Activated T-helper 9 cell treated with anti-CD3 and anti-CD28 coated beads, Interleukin-2, amount 50 U/mL, for 16 hours (primary cell): ENCODE results near the gene PDE12.
A peak's percentile ranks its signal among the peaks of the same experiment; 100 is the strongest.
"Not testable (repeated sequence)": the region's sequence is repeated elsewhere in the genome, so short reads cannot be mapped to it uniquely, and the experiment has no call there.

Experiments
- DNase-seq: peaks from one replicate; pipeline ENCODE4 v3.0.0-alpha.2; 2020; ENCODE audit warnings: low read depth

PDE12 gene

GRCh38 chr3:57587905-57588304 lies 31.8 kb downstream of the PDE12 start:
- no peak for DNase-seq

GRCh38 chr3:57592306-57592705 lies 36.2 kb downstream of the PDE12 start:
- DNase-seq, result no peak

DNA sequence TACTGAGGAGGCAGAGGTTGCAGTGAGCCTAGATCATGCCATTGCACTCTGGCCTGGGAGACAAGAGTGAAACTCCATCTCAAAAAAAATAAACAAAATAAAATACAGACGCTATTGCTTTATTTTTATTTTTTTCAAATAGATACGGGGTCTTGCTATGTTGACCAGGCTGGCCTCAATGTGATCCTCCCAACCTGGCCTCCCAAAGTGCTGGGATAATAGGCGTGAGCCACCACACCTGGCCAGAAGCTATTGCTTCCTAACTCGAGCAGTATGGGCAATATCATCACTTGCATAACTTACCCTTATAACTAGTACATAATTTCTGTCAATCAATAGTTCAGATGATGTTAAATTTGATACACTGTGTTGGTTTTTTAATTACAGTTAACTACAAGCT lies 38.1 kb downstream of the PDE12 start:
- no peak for DNase-seq

DNA sequence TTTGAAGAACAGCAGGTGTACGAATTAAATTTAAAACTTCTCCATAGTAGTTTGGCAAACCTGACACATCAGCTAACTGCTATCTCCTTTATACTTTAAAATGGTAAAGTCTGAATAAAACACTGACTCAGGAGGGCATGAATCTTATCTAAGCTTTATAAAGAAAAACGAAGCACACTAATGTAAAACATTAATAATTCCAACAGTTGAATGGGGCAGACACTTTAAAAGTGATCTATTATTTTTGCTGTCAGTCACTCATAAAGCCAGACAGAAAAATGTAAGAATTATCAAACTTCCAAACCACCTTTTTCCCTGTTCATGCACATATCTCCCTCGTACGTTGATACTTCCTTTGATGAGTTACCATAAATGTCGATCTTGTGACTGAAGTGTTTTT lies 38.5 kb downstream of the PDE12 start:
- DNase-seq, result no peak

DNA sequence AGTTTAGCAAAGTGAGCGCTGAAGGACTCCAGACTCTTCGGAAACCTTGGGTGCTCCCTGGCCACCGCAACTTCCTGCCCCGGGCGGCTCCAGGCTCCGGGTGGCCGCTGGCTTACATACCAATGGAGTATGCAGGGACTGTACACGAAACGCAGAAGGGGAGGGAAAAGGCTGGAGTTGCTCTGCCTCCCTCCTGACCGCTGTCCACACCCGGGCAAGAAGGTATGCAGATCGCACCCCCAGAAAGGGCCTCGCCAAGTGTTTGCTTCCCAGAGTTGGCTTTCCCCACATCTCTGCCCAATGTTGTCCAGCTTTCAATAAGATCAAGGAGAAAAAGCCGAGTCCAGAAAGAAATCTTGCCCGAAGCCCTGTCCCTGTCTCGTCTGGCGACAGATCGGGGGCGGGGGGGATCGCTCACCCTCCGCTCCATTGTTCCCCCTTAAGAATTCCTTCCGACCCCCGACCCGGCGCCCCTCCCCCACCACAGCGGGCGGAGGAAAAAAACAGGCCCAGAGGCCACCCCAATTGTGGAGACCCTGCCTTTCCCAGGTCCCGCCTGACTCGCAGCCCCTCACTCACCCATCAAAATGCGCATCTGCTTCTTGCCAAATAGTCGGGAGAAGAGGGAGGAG lies 40.5 kb downstream of the PDE12 start:
- DNase-seq, result peak; percentile 49

- peak; percentile 99 for DNase-seq
These were observed 41.3 kb downstream of the PDE12 start, which contains the start of gene ARF4 for GRCh38 chr3:57597127-57597923. Gene ARF4 (minus strand): TSS chr3:57597344. CDS start chr3:57597140, 204 bp downstream.

- no peak for DNase-seq
These were observed 42.8 kb downstream of the PDE12 start for GRCh38 chr3:57598765-57599360.

DNA sequence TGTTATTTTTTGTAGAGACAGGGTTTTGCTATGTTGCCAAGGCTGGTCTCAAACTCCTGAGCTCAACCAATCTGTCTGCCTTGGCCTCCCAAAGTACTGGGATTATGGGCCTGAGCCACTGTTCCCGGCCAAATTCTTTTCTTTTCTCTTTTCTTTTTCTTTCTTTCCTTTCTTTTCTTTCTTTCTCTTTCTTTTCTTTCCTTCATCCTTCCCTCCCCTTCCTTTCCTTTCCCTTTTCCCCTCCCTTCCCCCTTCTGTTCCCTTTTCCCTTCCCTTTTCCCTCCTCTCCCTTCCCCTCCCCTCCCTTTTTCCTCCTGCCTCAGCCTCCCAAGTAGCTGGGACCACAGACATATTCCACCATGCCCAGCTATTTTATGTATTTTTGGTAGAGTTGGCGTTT lies 44.1 kb downstream of the PDE12 start:
- DNase-seq, result no peak

DNA sequence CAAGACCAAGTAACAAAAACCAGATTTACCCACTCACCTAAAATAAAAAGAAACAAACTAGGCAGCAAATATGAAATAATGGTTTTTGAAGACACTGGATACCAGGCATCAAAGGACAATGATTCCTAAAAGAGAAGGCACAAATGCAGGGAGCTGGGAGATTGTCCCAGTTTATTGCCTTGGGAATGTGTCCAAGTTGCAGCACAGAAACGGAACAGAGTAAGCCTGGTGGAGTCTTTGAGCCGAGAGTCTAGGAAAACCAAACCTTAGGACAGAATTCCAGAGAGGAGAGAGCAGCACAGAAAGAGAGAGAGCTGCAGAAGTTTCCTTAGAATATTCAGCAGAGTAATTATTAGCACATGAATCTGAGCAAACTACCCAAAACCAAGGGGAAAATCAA lies 48.9 kb downstream of the PDE12 start:
- DNase-seq, result no peak

GRCh38 chr3:57605683-57606082 lies 49.6 kb downstream of the PDE12 start:
- DNase-seq, result no peak

DNA sequence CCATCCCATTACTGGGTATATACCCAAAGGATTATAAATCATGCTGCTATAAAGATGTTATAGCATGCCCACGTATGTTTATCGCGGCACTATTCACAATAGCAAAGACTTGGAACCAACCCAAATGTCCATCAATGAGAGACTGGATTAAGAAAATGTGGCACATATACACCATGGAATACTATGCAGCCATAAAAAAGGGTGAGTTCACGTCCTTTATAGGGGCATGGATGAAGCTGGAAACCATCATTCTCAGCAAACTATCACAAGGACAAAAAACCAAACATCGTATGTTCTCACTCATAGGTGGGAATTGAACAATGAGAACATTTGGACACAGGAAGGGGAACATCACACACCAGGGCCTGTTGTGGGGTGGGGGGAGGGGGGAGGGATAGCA lies 55.8 kb downstream of the PDE12 start:
- DNase-seq, result not testable (repeated sequence)

DNA sequence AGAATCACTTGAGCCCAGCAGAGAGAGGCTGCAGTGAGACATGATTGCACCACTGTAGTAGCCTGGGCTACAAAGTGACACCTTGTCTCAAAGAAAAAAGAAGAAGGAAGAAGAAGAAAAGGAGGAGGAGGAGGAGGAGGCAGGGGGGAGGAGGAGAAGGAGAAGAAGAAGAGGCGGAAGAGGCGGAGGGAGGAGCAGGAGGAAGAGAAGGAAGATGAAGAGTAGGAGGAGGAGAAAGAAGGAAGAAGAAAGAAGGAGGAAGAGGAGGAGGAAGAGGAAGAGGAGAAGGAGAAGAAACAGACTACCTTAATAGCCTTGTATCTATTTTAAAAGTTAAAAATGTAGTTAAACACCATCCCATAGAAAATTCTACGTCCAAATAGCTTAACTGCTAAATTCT lies 60.2 kb downstream of the PDE12 start:
- DNase-seq, result no peak
